HG03103 (cell line): ENCODE data around the gene ING3.
"Not testable (repeated sequence)": the region's sequence is repeated elsewhere in the genome, so short reads cannot be mapped to it uniquely, and the experiment has no call there.

Source experiments
- ATAC-seq: cut with Tn5 transposase; IDR thresholded peaks from one replicate; pipeline ENCODE4 v1.9.1; 2021; ENCODE audit warnings: low read depth; ENCODE audit not compliant: unreplicated experiment

The ING3 gene

GRCh38 chr7:120949393-120949911, 1.1 kb upstream of the ING3 start:
- ATAC-seq: no peak

GRCh38 chr7:120949998-120950538, 509 bp upstream of the ING3 start:
- no peak for ATAC-seq

GRCh38 chr7:120951309-120951699, 727 bp downstream of the ING3 start:
- no peak for ATAC-seq

- ATAC-seq: no peak
These were observed 1.2 kb downstream of the ING3 start for GRCh38 chr7:120951826-120952225.

GRCh38 chr7:120955577-120956149, 5.1 kb downstream of the ING3 start:
- no peak for ATAC-seq

- ATAC-seq: no peak
These were observed 9.4 kb downstream of the ING3 start for GRCh38 chr7:120959929-120960484.

GRCh38 chr7:120960714-120961113, 10.1 kb downstream of the ING3 start:
- ATAC-seq: no peak

GRCh38 chr7:120961638-120962173, 11.1 kb downstream of the ING3 start:
- ATAC-seq: no peak

- no peak for ATAC-seq
These were observed 13.5 kb downstream of the ING3 start for GRCh38 chr7:120964088-120964487.

- no peak for ATAC-seq
These were observed 16.4 kb downstream of the ING3 start for GRCh38 chr7:120966961-120967360.

GRCh38 chr7:120973849-120974248, 23.3 kb downstream of the ING3 start:
- no peak for ATAC-seq

GRCh38 chr7:120979765-120980499, 29.4 kb downstream of the ING3 start:
- ATAC-seq: no peak

GRCh38 chr7:120981117-120981516, 30.5 kb downstream of the ING3 start:
- no peak for ATAC-seq

GRCh38 chr7:120981888-120982615, 31.5 kb downstream of the ING3 start:
- ATAC-seq: no peak

GRCh38 chr7:120983592-120983991, 33.0 kb downstream of the ING3 start:
- not testable (repeated sequence) for ATAC-seq

GRCh38 chr7:120984406-120984805, 33.8 kb downstream of the ING3 start:
- no peak for ATAC-seq

- ATAC-seq: no peak
These were observed 34.7 kb downstream of the ING3 start for GRCh38 chr7:120985130-120985758.

GRCh38 chr7:120985839-120986238, 35.3 kb downstream of the ING3 start:
- ATAC-seq: no peak

GRCh38 chr7:120986650-120987049, 36.1 kb downstream of the ING3 start:
- ATAC-seq: no peak

- ATAC-seq: no peak
These were observed 36.7 kb downstream of the ING3 start for GRCh38 chr7:120987280-120987679.
